ENCODE measurements around the gene GPI. TPM values are rescaled to one million over a fixed set of nuclear protein-coding genes. Genes with fewer than 3 reads are reported as not detected.
A peak's percentile ranks its signal among the peaks of the same experiment; 100 is the strongest.

GPI gene
- total RNA-seq (2016; rRNA removed; fragmentation: Illumina TruSeq; extraction: Trizol), result 167 and 207 TPM in 2 replicates
- 57.7 and 63.3 TPM in 2 replicates for total RNA-seq (2016; cell fraction: cytosol; rRNA removed; fragmentation: Illumina TruSeq; extraction: Trizol; ENCODE audit: low read depth)
- total RNA-seq (2016; cell fraction: insoluble cytoplasmic fraction; rRNA removed; fragmentation: Illumina TruSeq; extraction: Trizol), result 170 and 179 TPM in 2 replicates
- 117 and 119 TPM in 2 replicates for total RNA-seq (2016; cell fraction: membrane; rRNA removed; fragmentation: Illumina TruSeq; extraction: Trizol)
- 102 and 114 TPM in 2 replicates for total RNA-seq (2016; cell fraction: nucleus; rRNA removed; fragmentation: Illumina TruSeq; extraction: Trizol)
- polyA plus RNA-seq (2011; rRNA removed), result 115 and 147 TPM in 2 replicates
- polyA plus RNA-seq (2011; cell fraction: cytosol; rRNA removed), result 137 and 170 TPM in 2 replicates
- 307 and 407 TPM in 2 replicates for polyA plus RNA-seq (2011; cell fraction: nucleus; rRNA removed)
- 311 and 360 TPM in 2 replicates for polyA plus RNA-seq (2012)
- 97.4 and 105 TPM in 2 replicates for polyA plus RNA-seq (2016; cell fraction: cytosol; fragmentation: Illumina TruSeq; extraction: Trizol; ENCODE audit: low read depth)
- polyA plus RNA-seq (2016; cell fraction: insoluble cytoplasmic fraction; fragmentation: Illumina TruSeq; extraction: Trizol; ENCODE audit: low read depth), result 183 and 254 TPM in 2 replicates
- 113 and 126 TPM in 2 replicates for polyA plus RNA-seq (2016; cell fraction: membrane; fragmentation: Illumina TruSeq; extraction: Trizol; ENCODE audit: low read depth)
- polyA plus RNA-seq (2016; cell fraction: nucleus; fragmentation: Illumina TruSeq; extraction: Trizol; ENCODE audit: insufficient read depth, low read depth), result 173 and 188 TPM in 2 replicates
- polyA minus RNA-seq (2011; rRNA and poly(A)+ RNA removed; ENCODE audit: low replicate concordance), result 301 and 307 TPM in 2 replicates
- polyA minus RNA-seq (2011; cell fraction: cytosol; rRNA and poly(A)+ RNA removed), result 278 and 286 TPM in 2 replicates
- 125 and 126 TPM in 2 replicates for polyA minus RNA-seq (2011; cell fraction: nucleus; rRNA and poly(A)+ RNA removed)
- Bru-seq, nascent RNA, result percentile 75 among the genes with signal in this experiment
- BruChase-seq, experiment 1, labeled RNA remaining after a 6-hour chase, result percentile 88 among the genes with signal in this experiment
- percentile 85 among the genes with signal in this experiment for BruChase-seq, experiment 2, labeled RNA remaining after a 2-hour chase
- long read RNA-seq, experiment 1, full-length matches to known transcripts, result 403 of 485 reads
- long read RNA-seq, experiment 1, partial matches to known transcripts, result 50 of 485 reads
- long read RNA-seq, experiment 1, other reads (novel, unspliced or antisense), result 32 of 485 reads
- long read RNA-seq, experiment 2, full-length matches to known transcripts, result 321 of 482 reads
- long read RNA-seq, experiment 2, partial matches to known transcripts, result 67 of 482 reads
- long read RNA-seq, experiment 2, other reads (novel, unspliced or antisense), result 94 of 482 reads

DNA sequence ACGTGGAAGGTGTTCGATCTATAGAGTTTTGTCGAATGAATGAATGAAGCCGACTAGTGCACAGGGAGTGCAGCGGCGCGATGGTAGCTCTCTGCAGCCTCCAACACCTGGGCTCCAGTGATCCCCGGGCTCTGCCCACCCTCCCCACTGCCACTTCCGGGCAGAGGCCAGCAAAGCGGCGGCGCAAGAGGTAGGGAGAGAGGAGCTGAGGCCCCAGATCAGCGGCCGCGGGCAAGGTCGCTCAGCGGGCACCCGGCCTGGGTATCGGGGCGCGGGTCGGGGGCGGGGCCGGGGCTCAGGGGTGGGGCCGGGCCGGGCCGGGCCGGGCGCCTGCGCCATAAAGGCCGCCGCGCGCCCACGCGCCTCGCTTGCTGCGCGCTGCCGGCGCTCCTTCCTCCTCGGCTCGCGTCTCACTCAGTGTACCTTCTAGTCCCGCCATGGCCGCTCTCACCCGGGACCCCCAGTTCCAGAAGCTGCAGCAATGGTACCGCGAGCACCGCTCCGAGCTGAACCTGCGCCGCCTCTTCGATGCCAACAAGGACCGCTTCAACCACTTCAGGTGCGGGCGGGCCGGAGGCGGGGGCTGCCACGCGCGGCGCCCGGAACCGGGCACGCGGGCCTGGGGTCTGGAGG is at the start of gene GPI:
Gene GPI, plus strand, starts transcription at position 367 of the 633 bp plus-strand sequence. Its CDS starts 71 bp downstream, at position 438.
- no peaks in the 10 kb centered on the region for H3K9me3 ChIP-seq (ENCODE audit: low read length)
- WGBS (ENCODE audit: low lambda C conversion rate), result 0% methylated on average over 12 of the region's 67 CpGs
- peaks cover 88% of the 10 kb centered on the region for H3K4me1 ChIP-seq (ENCODE audit: insufficient read depth, low read length)
- peaks cover 17 to 36% of the 10 kb centered on the region in 2 experiments for H3K36me3 ChIP-seq (replicated peaks in 1 of 2; ENCODE audit: control insufficient read depth in 1 of 2, insufficient read depth in 2 of 2, low read length in 2 of 2)
- peak; percentile 72 for ATAC-seq
- peaks cover 42% of the 10 kb centered on the region for H3K79me2 ChIP-seq (ENCODE audit: insufficient read depth, low read length)
- H3K9ac ChIP-seq (ENCODE audit: insufficient read depth, low read depth, low read length), result peak within 1 kb of the TSS; percentile 84
- peak; percentile 61 for DNase-seq (ENCODE audit: low spot score)
- intact Hi-C loops (cut with micrococcal nuclease; ENCODE audit: unreplicated experiment), result no loop called here
- FAIRE-seq, result no peak
- POLR2A ChIA-PET, result interaction anchor here (0.7 to 1.8 kb wide), 3 partner anchors 11 to 63 kb away, joined by 3 to 4 read pairs (median 4); no protein-coding TSS in a partner anchor
- H3K4me3 ChIP-seq (replicated peaks in 1 of 3; ENCODE audit: insufficient read depth in 1 of 3, low read depth in 2 of 3, low read length in 3 of 3), result peak within 1 kb of the TSS; percentile 87 to 95 (median 89)
- CTCF ChIA-PET (ENCODE audit: low intra/inter-chr PET ratio, low total read pairs), result no interaction called here
- no peak within 1 kb of the TSS for H2AFZ ChIP-seq (ENCODE audit: low read length)
- H4K20me1 ChIP-seq (ENCODE audit: insufficient read depth, low read length), result peaks cover 23% of the 10 kb centered on the region
- in situ Hi-C loops (cut with HindIII; ENCODE audit: extremely low pct_ligation_motif_present, low pct_unique_long_range_greater_than_20kb), result no loop called here
- no peaks in the 10 kb centered on the region for H3K27me3 ChIP-seq (ENCODE audit: control insufficient read depth in 1 of 2, insufficient read depth in 2 of 2, low read length in 2 of 2)
- BruUV-seq (replicated peaks), result no TSS peak
- peak within 1 kb of the TSS; percentile 87 for H3K4me2 ChIP-seq (ENCODE audit: low read depth, low read length)
- peak within 1 kb of the TSS; percentile 76 for H3K27ac ChIP-seq (ENCODE audit: extremely low read length, insufficient read depth, low read length)
- TF ChIP-seq PCBP2 (optimal IDR thresholded peaks at IDR 0.05; ENCODE audit: low read depth, low read length, poor library complexity, severe bottlenecking) (no peak), HDAC1 (CRISPR knock-in tag; IDR thresholded peaks at IDR 0.05) (0 out of 2 replicates have a peak, but pooled peaks have one; percentile 22), ZBTB7B (CRISPR knock-in tag; IDR thresholded peaks at IDR 0.05) (peak; percentile 58; the same call in 1 of the 2 replicates), KDM2A (CRISPR knock-in tag; IDR thresholded peaks at IDR 0.05; ENCODE audit: borderline replicate concordance, low read depth) (peak; percentile 21; the same call in 1 of the 2 replicates), ZNF761 (CRISPR knock-in tag; conservative IDR thresholded peaks at IDR 0.05) (0 out of 2 replicates have a peak, but pooled peaks have one; percentile 14), KLF6 (CRISPR knock-in tag; IDR thresholded peaks at IDR 0.05) (peak; percentile 79), MIER3 (CRISPR knock-in tag; IDR thresholded peaks at IDR 0.05; ENCODE audit: borderline replicate concordance) (peak; percentile 65; the same call in 1 of the 2 replicates), NFKB2 (CRISPR knock-in tag; IDR thresholded peaks at IDR 0.05; ENCODE audit: borderline replicate concordance) (no peak), MYC (CRISPR knock-in tag; IDR thresholded peaks at IDR 0.05; ENCODE audit: borderline replicate concordance) (peak; percentile 38; the same call in 1 of the 2 replicates)
- TF ChIP-seq, protein P1, sequence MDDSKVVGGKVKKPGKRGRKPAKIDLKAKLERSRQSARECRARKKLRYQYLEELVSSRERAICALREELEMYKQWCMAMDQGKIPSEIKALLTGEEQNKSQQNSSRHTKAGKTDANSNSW (CRISPR knock-in tag; IDR thresholded peaks at IDR 0.05; ENCODE audit: borderline replicate concordance), result no peak
- TF ChIP-seq, protein P2, sequence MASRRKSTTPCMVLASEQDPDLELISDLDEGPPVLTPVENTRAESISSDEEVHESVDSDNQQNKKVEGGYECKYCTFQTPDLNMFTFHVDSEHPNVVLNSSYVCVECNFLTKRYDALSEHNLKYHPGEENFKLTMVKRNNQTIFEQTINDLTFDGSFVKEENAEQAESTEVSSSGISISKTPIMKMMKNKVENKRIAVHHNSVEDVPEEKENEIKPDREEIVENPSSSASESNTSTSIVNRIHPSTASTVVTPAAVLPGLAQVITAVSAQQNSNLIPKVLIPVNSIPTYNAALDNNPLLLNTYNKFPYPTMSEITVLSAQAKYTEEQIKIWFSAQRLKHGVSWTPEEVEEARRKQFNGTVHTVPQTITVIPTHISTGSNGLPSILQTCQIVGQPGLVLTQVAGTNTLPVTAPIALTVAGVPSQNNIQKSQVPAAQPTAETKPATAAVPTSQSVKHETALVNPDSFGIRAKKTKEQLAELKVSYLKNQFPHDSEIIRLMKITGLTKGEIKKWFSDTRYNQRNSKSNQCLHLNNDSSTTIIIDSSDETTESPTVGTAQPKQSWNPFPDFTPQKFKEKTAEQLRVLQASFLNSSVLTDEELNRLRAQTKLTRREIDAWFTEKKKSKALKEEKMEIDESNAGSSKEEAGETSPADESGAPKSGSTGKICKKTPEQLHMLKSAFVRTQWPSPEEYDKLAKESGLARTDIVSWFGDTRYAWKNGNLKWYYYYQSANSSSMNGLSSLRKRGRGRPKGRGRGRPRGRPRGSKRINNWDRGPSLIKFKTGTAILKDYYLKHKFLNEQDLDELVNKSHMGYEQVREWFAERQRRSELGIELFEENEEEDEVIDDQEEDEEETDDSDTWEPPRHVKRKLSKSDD (CRISPR knock-in tag; IDR thresholded peaks at IDR 0.05; ENCODE audit: low read depth), result no peak
- TF ChIP-seq, protein P3, sequence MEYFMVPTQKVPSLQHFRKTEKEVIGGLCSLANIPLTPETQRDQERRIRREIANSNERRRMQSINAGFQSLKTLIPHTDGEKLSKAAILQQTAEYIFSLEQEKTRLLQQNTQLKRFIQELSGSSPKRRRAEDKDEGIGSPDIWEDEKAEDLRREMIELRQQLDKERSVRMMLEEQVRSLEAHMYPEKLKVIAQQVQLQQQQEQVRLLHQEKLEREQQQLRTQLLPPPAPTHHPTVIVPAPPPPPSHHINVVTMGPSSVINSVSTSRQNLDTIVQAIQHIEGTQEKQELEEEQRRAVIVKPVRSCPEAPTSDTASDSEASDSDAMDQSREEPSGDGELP (IDR thresholded peaks at IDR 0.05; ENCODE audit: borderline replicate concordance, low read depth), result 0 out of 2 replicates have a peak, but pooled peaks have one; percentile 20
- TF ChIP-seq, protein P4, sequence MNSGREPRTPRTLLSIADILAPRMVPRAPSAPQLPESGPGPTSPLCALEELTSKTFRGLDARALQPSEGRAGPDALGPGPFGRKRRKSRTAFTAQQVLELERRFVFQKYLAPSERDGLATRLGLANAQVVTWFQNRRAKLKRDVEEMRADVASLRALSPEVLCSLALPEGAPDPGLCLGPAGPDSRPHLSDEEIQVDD (CRISPR knock-in tag; IDR thresholded peaks at IDR 0.05; ENCODE audit: borderline replicate concordance), result 0 out of 2 replicates have a peak, but pooled peaks have one; percentile 11
